H1 (cell line): ENCODE measurements around the gene TMSB10. TPM values are rescaled to one million over a fixed set of nuclear protein-coding genes. Genes with fewer than 3 reads are reported as not detected.

Experiments used
- HDAC2 ChIP-seq, 2 experiments: fragments of 300-600 bp in 1 of 2; sonication (generic) in 1 of 2; IDR thresholded peaks; 2 replicates each; pipeline ENCODE4 v1.6.1; 2011 to 2012; ENCODE audit warnings: low read depth in 2 of 2, low read length in 2 of 2, mild to moderate bottlenecking in 2 of 2, moderate library complexity in 2 of 2, borderline replicate concordance in 1 of 2, inconsistent platforms in 1 of 2
- HDAC6 ChIP-seq: IDR thresholded peaks from one replicate; pipeline ENCODE4 v1.7.1; 2012; ENCODE audit warnings: low read depth, mild to moderate bottlenecking, inconsistent platforms, low read length, moderate library complexity
- JUND ChIP-seq: IDR thresholded peaks from 2 replicates; pipeline ENCODE4 v1.6.1; 2011; ENCODE audit warnings: mild to moderate bottlenecking, improper control_type of control experiment, low read length
- SIRT6 ChIP-seq: IDR thresholded peaks from one replicate; pipeline ENCODE4 v1.7.1; 2012; ENCODE audit warnings: low read length, inconsistent platforms
- polyA plus RNA-seq, 7 experiments: library from polyadenylated mRNA; depleted of rRNA in 3 of 7; stranded (reverse) in 5 of 7; unstranded in 2 of 7; fragments of >200 nt in 5 of 7; fragments of 200-250 nt in 2 of 7; gene quantifications; 1 replicate in 5 of 7; 2 replicates in 1 of 7; 4 replicates in 1 of 7; pipeline versions ENCODE4 v1.2.1 to v1.2.3, GENCODE V29; 2011 to 2013; ENCODE audit warnings: missing spikeins in 2 of 7, mixed read lengths in 2 of 7
- total RNA-seq: library from RNA; stranded (reverse); fragmentation: NEBNext Ultra II Directional; extraction: Animal tissue kit (Norgen Biotek cat#: 25700); gene quantifications from 2 replicates; pipeline ENCODE4 v1.2.1, GENCODE V29; 2021

TMSB10 gene
- total and polyA plus RNA-seq, 2 of the 8 experiments (the other 6 are each of a cell fraction or from before 2014, with no cell fraction given) = 593 to 1,075 TPM

DNA sequence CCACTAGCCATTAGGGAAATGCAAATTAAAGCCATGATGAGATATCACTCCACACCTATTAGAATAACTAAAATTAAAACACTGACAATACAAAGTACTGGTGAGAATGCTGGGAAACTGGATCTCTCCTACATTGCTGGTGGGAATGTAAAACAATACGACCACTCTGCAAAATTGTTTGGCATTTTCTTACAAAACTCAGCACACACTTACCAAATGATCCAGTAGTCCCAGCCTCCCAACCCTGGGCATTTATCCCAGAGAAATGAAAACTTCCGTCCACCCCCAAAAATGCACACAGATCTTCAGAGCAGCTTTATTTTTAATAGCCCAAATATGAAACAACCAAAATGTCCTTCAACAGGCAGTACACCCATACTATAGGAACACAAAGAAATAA is 8.9 kb upstream of the TMSB10 start (continued):
- no peak for TF ChIP-seq HDAC2 (IDR thresholded peaks at IDR 0.05; ENCODE audit: borderline replicate concordance in 1 of 2, low read depth in 2 of 2, low read length in 2 of 2)
- TF ChIP-seq SIRT6 = no peak
- no peak for TF ChIP-seq HDAC6
- TF ChIP-seq JUND = no peak
- TF ChIP-seq, all 59 proteins: peak for 0
